Renal pelvis (tissue), 4 donors: Measurements from ENCODE around the gene PSMA1. TPM values are rescaled to one million over a fixed set of nuclear protein-coding genes. Genes with fewer than 3 reads are reported as not detected.

Experiments
- DNase-seq: peaks from one replicate; pipeline ENCODE4 v3.0.0-alpha.2; 2013
- polyA plus RNA-seq, 3 donors: library from polyadenylated mRNA; unstranded; fragments of 120-200 nt; gene quantifications; one replicate each; pipeline ENCODE4 v1.2.1, GENCODE V29; 2013; ENCODE audit not compliant: insufficient read length in 3 of 3

PSMA1 gene
- polyA plus RNA-seq, 3 donors = 156 to 165 (median 159) TPM

DNA sequence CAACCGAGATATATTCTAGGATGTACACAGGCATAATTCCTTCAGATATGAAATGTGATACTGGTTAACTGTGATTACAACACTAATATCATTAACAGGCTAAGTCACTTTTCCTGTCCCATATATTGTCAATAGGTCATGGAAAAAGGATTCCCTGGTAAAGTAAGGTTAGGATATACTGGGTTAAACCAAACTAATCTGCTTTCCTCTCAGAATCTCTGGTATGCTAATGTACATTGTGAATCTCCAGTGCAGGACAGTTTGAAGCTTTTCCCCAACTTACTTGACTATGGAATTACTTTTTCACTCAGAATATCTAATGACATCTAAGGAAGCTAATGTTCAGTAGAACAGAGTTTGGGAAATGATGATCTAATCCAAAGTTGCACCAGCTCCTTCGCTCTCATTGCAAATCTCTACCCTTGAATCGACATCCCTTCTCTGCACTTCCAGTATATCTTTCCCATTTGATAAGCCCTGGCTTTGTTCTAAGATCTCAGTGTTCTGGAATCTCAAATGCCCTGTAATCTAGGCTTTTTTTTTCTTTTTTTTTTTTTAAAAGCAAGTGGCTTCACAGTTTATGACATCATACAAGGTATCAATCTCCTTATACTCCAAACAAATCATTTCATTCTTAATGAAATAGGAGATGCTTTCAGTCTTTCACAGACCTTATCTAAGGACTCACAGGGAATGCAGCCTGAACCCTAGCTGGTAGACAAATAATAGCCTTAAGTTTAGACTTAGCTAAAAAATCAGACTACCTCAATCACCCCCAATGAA is 64.3 kb downstream of the PSMA1 start:
- no peak for DNase-seq

Other genes starting within 250 kb of the PSMA1 start
- gene RRAS2, start 161.2 kb downstream of the PSMA1 start, polyA plus RNA-seq = 10 to 100 TPM; 45.3 to 48.3 (median 46.8) TPM
- 100 to 1,000 TPM; 131 to 138 (median 137) TPM for gene COPB1, start 20.6 kb downstream of the PSMA1 start, polyA plus RNA-seq
- 1 to 10 TPM; 6.7 to 8.6 (median 7.5) TPM for gene PDE3B, start 123.4 kb upstream of the PSMA1 start, polyA plus RNA-seq